Small intestine (tissue), 7 donors: ENCODE measurements around the gene NRXN3. TPM values are rescaled to one million over a fixed set of nuclear protein-coding genes. Genes with fewer than 3 reads are reported as not detected.

Experiments
- DNase-seq, 2 donors: peaks; one replicate each; pipeline versions ENCODE4 v3.0.0 to v3.0.0-alpha.2; 2013
- FAIRE-seq: peaks from 2 replicates; lab custom pipeline; 2012; peaks lifted over from hg19 to GRCh38; lab: Jason Lieb, UNC
- H3K27ac ChIP-seq, 3 donors: one replicate each; pipeline ENCODE4 v1.5.1; 2013; ENCODE audit warnings: low read length in 2 of 3, mild to moderate bottlenecking in 2 of 3, control low read depth in 1 of 3, inconsistent platforms in 1 of 3, low read depth in 1 of 3, moderate library complexity in 1 of 3
- H3K27me3 ChIP-seq, 3 donors: one replicate each; pipeline ENCODE4 v1.6.1; 2013; ENCODE audit warnings: low read length in 3 of 3, inconsistent platforms in 1 of 3; ENCODE audit not compliant: control insufficient read depth in 3 of 3, insufficient read depth in 3 of 3
- H3K36me3 ChIP-seq, 3 donors: one replicate each; pipeline ENCODE4 v1.6.1; 2013; ENCODE audit warnings: low read length in 3 of 3, inconsistent platforms in 1 of 3, low read depth in 1 of 3, mild to moderate bottlenecking in 1 of 3, moderate library complexity in 1 of 3; ENCODE audit not compliant: control insufficient read depth in 3 of 3, insufficient read depth in 2 of 3
- H3K4me1 ChIP-seq, 3 donors: one replicate each; pipeline ENCODE4 v1.6.1; 2013; ENCODE audit warnings: low read length in 2 of 3, inconsistent platforms in 1 of 3, low read depth in 1 of 3, mild to moderate bottlenecking in 1 of 3, moderate library complexity in 1 of 3; ENCODE audit not compliant: control insufficient read depth in 3 of 3, insufficient read depth in 2 of 3
- H3K4me3 ChIP-seq, 3 donors: one replicate each; pipeline ENCODE4 v1.5.1; 2013; ENCODE audit warnings: low read length in 3 of 3, control low read depth in 1 of 3, inconsistent platforms in 1 of 3, low read depth in 1 of 3, mild to moderate bottlenecking in 1 of 3, moderate library complexity in 1 of 3
- H3K9me3 ChIP-seq, 2 donors: one replicate each; pipeline ENCODE4 v1.6.1; 2013; ENCODE audit warnings: low read depth in 1 of 2, low read length in 1 of 2; ENCODE audit not compliant: control insufficient read depth in 2 of 2, insufficient read depth in 1 of 2
- WGBS, 3 donors: extraction: QIAGEN DNeasy Blood & Tissue Kit; methylation state at CpG; one replicate each; pipeline ENCODE4 v1.1.7; 2013; 5-methylcytosine and 5-hydroxymethylcytosine counted together
- polyA plus RNA-seq, 4 donors: library from polyadenylated mRNA; stranded (reverse) in 3 of 4; unstranded in 1 of 4; fragments of 200-250 nt in 3 of 4; fragments of 120-200 nt in 1 of 4; gene quantifications; one replicate each; pipeline versions ENCODE4 v1.2.1 to v1.2.3, GENCODE V29; 2013
- donor health status: healthy with polysubstance abuse.
- donor health status: control.
- donor health status: control.
- donor health status: Bipolar disorder and iron deficiency.
- donor health status: healthy.

NRXN3 gene
- polyA plus RNA-seq, 4 donors: 2.3 TPM; not detected in 2

- Histone ChIP-seq H3K27ac (no peak overlapping the region), H3K4me3 (no peak overlapping the region), H3K27me3 (no peaks in the 10 kb centered on the region), H3K9me3 (peaks cover 0 to 4% of the 10 kb centered on the region in 2 donors), H3K36me3 (no peaks in the 10 kb centered on the region), H3K4me1 (no peaks in the 10 kb centered on the region)
- FAIRE-seq (no peak), DNase-seq (no peak)
- 82 to 88% (median 87%) methylated on average over 4 of the region's 4 CpGs for WGBS, 3 donors
Measured at GRCh38 chr14:79649856-79650255, 1479.7 kb downstream of the NRXN3 start.

DNA sequence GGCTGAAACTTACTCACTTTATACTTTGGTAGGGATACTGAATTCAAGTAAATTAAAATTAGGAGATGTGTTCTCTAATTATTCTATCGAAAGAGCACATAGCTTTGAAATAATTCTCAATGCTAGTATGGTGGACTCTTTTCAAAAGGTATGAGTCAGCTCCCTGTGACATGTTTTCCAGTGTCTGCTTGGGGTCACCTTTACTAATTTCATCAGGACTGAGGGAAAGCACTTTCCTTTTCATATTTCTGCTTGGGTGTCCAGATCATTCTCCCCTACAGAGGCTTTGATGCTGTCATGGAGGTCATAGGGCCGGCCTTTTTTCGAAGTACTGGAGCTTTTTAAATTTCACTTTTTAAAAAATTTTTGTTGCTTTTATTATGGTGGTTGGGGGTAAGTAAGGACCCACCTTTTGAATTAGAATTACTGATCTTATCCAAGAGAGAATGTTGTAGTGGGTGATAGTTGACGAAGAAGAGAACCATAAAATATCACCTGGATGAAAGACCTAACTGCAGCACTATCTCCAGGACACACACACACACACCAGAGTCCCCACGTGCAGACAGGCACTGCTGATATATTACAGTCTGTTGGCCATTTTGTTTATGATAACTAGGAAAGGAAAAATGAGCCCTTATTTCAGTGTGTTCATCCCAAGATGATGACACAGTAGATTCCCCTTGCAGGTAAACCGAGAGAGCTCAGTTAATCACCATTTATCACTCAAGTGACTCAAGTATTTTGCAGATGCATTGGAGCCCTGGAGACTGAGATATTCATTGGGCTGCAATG lies 1482.5 kb downstream of the NRXN3 start:
- Histone ChIP-seq H3K4me1 (no peaks in the 10 kb centered on the region), H3K4me3 (no peak overlapping the region), H3K27me3 (no peaks in the 10 kb centered on the region), H3K27ac (no peak overlapping the region), H3K9me3 (peaks cover 0 to 4% of the 10 kb centered on the region in 2 donors), H3K36me3 (no peaks in the 10 kb centered on the region)
- 76 to 87% (median 82%) methylated on average over 6 of the region's 6 CpGs for WGBS, 3 donors
- DNase-seq (no peak), FAIRE-seq (no peak)

DNA sequence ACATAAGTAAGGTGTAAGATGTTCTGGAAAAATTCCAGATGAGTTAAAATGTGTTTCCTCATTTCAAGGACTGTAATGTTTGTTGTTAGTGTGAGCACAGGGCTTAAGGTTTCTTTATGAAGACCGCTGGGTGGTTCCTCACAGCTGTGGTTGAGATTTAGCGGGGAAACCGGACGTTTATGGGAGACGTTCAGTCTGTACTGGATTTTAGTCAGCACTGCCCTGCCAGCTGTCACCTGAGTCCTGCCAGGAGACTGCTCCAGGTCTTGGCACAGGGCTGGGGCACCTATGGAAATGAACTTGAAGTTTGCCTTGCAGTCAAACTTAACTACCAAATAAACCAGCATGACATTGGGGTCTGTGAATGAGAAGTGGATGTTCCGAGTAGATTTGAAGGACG lies 1485.9 kb downstream of the NRXN3 start:
- Histone ChIP-seq H3K27ac (no peak overlapping the region), H3K36me3 (no peaks in the 10 kb centered on the region), H3K9me3 (peaks cover 0 to 4% of the 10 kb centered on the region in 2 donors), H3K4me3 (no peak overlapping the region), H3K4me1 (no peaks in the 10 kb centered on the region), H3K27me3 (no peaks in the 10 kb centered on the region)
- DNase-seq (no peak), FAIRE-seq (no peak)
- 19 to 57% (median 34%) methylated on average over 7 of the region's 7 CpGs for WGBS, 3 donors

DNA sequence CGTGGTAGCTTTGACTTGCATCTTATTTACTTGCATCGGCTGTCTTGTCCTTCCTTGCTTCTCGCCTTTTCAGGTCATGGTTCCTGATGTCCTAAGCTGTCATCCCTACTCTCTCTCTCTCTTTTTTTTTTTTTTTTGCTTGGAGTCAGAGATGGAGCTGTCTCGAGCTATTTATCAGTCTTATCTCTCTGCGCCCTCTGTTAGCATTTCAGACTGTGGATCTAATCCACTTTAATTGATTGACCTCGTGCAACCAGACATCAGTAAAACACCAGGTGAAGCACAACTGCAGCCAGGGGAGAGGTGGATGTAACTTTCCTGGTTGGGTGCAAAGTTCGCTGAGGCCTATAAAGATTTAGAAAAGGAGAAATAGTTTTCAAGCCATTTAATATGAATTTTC lies 1486.3 kb downstream of the NRXN3 start:
- DNase-seq (peak; percentile 3 to 21), FAIRE-seq (no peak)
- WGBS, 3 donors: 16 to 61% (median 40%) methylated on average over 7 of the region's 7 CpGs
- Histone ChIP-seq H3K4me1 (no peaks in the 10 kb centered on the region), H3K4me3 (no peak overlapping the region), H3K36me3 (no peaks in the 10 kb centered on the region), H3K9me3 (peaks cover 0 to 4% of the 10 kb centered on the region in 2 donors), H3K27ac (no peak overlapping the region), H3K27me3 (no peaks in the 10 kb centered on the region)

DNA sequence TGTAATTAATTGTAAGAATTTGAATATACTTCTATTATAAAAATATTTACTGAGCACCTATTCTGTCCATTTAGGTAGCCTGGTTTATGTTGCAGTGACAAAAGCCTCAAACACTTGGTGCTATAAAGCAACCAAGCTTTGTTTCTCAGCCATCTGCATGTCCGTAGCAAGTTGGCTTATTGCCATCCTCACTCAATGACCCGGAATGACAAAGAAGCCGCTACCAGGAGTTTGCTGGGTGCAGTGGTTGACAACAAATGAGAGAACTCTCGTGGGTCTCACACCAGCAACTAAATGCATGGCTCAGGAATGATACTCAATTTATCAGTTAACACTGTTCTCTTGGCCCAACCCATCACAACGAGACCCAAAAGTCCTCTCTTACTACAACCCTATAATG lies 1488.0 kb downstream of the NRXN3 start:
- H3K27me3 ChIP-seq: no peaks in the 10 kb centered on the region
- no peak overlapping the region for H3K27ac ChIP-seq
- peaks cover 0 to 4% of the 10 kb centered on the region in 2 donors for H3K9me3 ChIP-seq
- DNase-seq (no peak), FAIRE-seq (no peak)
- 57 to 73% (median 64%) methylated on average over 5 of the region's 5 CpGs for WGBS, 3 donors
- no peaks in the 10 kb centered on the region for H3K36me3 ChIP-seq
- no peaks in the 10 kb centered on the region for H3K4me1 ChIP-seq
- H3K4me3 ChIP-seq: no peak overlapping the region

- peaks cover 0 to 2% of the 10 kb centered on the region in 2 donors for H3K9me3 ChIP-seq
- no peak for FAIRE-seq
- WGBS, 3 donors: 80 to 89% (median 86%) methylated on average over 4 of the region's 4 CpGs
Measured at GRCh38 chr14:79658769-79659168, 1488.6 kb downstream of the NRXN3 start.

DNA sequence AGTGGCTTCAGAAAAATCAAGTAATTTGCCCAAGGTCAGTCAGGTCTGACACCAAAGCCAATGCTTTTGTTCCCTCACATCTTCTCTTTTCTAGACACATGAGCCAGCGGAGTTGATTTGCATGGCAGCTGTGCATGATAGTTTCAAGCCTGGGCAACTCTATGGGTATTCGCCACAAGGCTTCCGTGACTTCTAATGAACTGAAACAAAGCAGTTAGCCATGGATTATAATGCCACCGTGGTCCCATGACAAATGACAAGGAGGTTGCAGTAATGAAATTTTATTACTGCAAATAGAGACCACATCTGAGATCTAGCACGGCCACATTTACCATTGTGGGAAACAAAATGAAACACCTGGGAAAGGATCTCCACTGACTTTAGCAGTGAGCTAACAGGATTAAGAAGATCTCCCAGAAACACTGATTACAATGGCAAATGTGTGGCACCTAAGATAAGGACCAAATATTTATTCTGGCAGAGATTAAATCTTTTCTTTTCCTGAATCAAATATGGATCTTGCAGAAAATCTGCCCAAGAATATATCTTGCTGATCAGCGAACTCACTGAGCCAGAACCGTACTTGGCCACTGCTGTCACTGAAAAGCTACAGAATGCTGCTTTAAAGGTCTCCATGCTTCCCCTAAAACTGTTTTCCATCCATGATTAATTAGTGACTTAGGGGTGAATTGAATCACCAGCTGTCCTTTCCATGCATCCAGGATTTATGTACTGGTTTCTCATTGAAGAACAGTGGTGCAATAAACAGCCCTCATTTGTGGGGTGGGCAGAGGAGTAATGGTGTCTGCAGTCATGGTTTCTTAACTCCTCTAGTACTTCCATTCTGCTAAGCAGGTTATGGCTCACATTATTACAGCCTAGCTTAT lies 1490.1 kb downstream of the NRXN3 start:
- Histone ChIP-seq H3K4me3 (no peak overlapping the region), H3K27ac (no peak overlapping the region), H3K4me1 (no peaks in the 10 kb centered on the region), H3K9me3 (no peaks in the 10 kb centered on the region), H3K27me3 (no peaks in the 10 kb centered on the region), H3K36me3 (no peaks in the 10 kb centered on the region)
- no peak for FAIRE-seq
- no peak for DNase-seq
- WGBS, 3 donors: 80 to 84% (median 81%) methylated on average over 7 of the region's 7 CpGs

More at GRCh38 chr14:79658769-79659168, 1488.6 kb downstream of the NRXN3 start:
- Histone ChIP-seq H3K4me1 (no peaks in the 10 kb centered on the region), H3K27ac (no peak overlapping the region), H3K36me3 (no peaks in the 10 kb centered on the region), H3K27me3 (no peaks in the 10 kb centered on the region), H3K4me3 (no peak overlapping the region)
- DNase-seq: no peak

DNA sequence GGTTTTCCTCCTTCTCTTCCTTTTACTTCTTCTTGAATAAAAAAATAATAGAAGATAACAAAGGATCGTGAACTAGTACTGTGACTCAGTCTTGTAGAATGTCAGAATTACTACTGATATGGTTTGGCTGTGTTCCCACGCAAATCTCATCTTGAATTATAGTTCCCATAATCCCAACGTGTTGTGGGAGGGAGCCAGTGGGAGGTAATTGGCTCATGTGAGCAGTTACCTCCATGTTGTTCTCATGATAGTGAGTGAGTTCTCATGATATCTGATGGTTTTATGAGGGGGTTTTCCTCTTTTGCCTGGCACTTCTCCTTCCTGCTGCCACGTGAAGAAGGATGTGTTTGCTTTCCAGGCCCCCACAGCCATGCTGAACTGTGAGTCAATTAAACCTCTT lies 1491.6 kb downstream of the NRXN3 start:
- H3K4me1 ChIP-seq: no peaks in the 10 kb centered on the region
- H3K4me3 ChIP-seq: no peak overlapping the region
- 13 to 40% (median 35%) methylated on average over 4 of the region's 4 CpGs for WGBS, 3 donors
- no peaks in the 10 kb centered on the region for H3K27me3 ChIP-seq
- no peak for FAIRE-seq
- no peaks in the 10 kb centered on the region for H3K36me3 ChIP-seq
- no peaks in the 10 kb centered on the region for H3K9me3 ChIP-seq
- no peak for DNase-seq
- no peak overlapping the region for H3K27ac ChIP-seq
